Prostate gland (tissue), 2 donors: ENCODE measurements around the gene BBIP1. TPM values are rescaled to one million over a fixed set of nuclear protein-coding genes. Genes with fewer than 3 reads are reported as not detected.

Source experiments
- DNase-seq: peaks from one replicate; pipeline ENCODE4 v3.0.0-alpha.2; 2019; ENCODE audit warnings: low spot score
- H3K27ac ChIP-seq, 2 donors: fragments of 200-600 bp; sonication (generic); 2 replicates each; pipeline ENCODE4 v1.5.1; 2017 to 2019
- H3K27me3 ChIP-seq: fragments of 200-600 bp; sonication (generic); replicated peaks from 2 replicates; pipeline ENCODE4 v1.5.1; 2019; ENCODE audit not compliant: insufficient read depth
- H3K36me3 ChIP-seq, 2 donors: fragments of 200-600 bp; sonication (generic); 1 replicate in 1 of 2; 2 replicates in 1 of 2; pipeline versions ENCODE4 v1.5.1 to v1.8.1; 2017 to 2019
- H3K4me1 ChIP-seq: fragments of 200-600 bp; sonication (generic); replicated peaks from 2 replicates; pipeline ENCODE4 v1.5.1; 2019
- H3K4me3 ChIP-seq, 2 donors: fragments of 200-600 bp; sonication (generic); 2 replicates each; pipeline ENCODE4 v1.5.1; 2017 to 2019
- H3K9me3 ChIP-seq: fragments of 200-600 bp; sonication (generic); 2 replicates; pipeline ENCODE4 v1.5.1; 2017
- POLR2A ChIP-seq: fragments of 450-650 bp; IDR thresholded peaks from one replicate; pipeline ENCODE4 v1.6.1; 2016; ENCODE audit warnings: antibody characterized with exemption, mild to moderate bottlenecking
- POLR2AphosphoS5 ChIP-seq: sonication (generic); formaldehyde crosslinking; IDR thresholded peaks from one replicate; pipeline ENCODE4 v1.6.1; 2017; ENCODE audit warnings: antibody characterized with exemption
- WGBS: methylation state at CpG from one replicate; pipeline ENCODE4 v1.1.5; 2018; 5-methylcytosine and 5-hydroxymethylcytosine counted together
- intact Hi-C: fragments of 100-400 bp; cut with DNase I; formaldehyde crosslinking; loops from one replicate; pipeline ENCODE4 v1.14.2; 2022
- total RNA-seq, 2 donors: library from RNA; depleted of rRNA; stranded (reverse); fragments of >200 nt; gene quantifications; one replicate each; pipeline ENCODE4 v1.1.0, GENCODE V29; 2016
- TF ChIP-seq, protein P1 (sequence below), 4 experiments: fragments of 200-600 bp in 2 of 4; fragments of 450-650 bp in 2 of 4; sonication (generic) in 2 of 4; IDR thresholded peaks; 1 replicate in 3 of 4; 2 replicates in 1 of 4; pipeline ENCODE4 v1.5.1; 2016 to 2019; ENCODE audit warnings: antibody characterized with exemption in 4 of 4, mild to moderate bottlenecking in 2 of 4, moderate library complexity in 2 of 4

Gene BBIP1
- total RNA-seq, 2 donors from 2014 or later = 18.8 to 20.9 TPM

GRCh38 chr10:110852255-110852896, 66.6 kb downstream of the BBIP1 start:
- H3K36me3 ChIP-seq = no peaks in the 10 kb centered on the region
- H3K4me1 ChIP-seq = no peaks in the 10 kb centered on the region
- no peak overlapping the region for H3K4me3 ChIP-seq
- no peak overlapping the region for H3K27ac ChIP-seq
- no peaks in the 10 kb centered on the region for H3K27me3 ChIP-seq
- TF ChIP-seq POLR2A = no peak
- TF ChIP-seq, protein P1, sequence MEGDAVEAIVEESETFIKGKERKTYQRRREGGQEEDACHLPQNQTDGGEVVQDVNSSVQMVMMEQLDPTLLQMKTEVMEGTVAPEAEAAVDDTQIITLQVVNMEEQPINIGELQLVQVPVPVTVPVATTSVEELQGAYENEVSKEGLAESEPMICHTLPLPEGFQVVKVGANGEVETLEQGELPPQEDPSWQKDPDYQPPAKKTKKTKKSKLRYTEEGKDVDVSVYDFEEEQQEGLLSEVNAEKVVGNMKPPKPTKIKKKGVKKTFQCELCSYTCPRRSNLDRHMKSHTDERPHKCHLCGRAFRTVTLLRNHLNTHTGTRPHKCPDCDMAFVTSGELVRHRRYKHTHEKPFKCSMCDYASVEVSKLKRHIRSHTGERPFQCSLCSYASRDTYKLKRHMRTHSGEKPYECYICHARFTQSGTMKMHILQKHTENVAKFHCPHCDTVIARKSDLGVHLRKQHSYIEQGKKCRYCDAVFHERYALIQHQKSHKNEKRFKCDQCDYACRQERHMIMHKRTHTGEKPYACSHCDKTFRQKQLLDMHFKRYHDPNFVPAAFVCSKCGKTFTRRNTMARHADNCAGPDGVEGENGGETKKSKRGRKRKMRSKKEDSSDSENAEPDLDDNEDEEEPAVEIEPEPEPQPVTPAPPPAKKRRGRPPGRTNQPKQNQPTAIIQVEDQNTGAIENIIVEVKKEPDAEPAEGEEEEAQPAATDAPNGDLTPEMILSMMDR (IDR thresholded peaks at IDR 0.05) = no peak
- no peak for TF ChIP-seq POLR2AphosphoS5
- DNase-seq = no peak
- WGBS = 77% methylated on average over 7 of the region's 7 CpGs
- intact Hi-C loops = no loop called here
- H3K9me3 ChIP-seq = no peaks in the 10 kb centered on the region

- Histone ChIP-seq H3K27ac (no peak overlapping the region), H3K36me3 (no peaks in the 10 kb centered on the region), H3K4me1 (no peaks in the 10 kb centered on the region), H3K4me3 (no peak overlapping the region), H3K9me3 (no peaks in the 10 kb centered on the region), H3K27me3 (no peaks in the 10 kb centered on the region)
- DNase-seq = no peak
- intact Hi-C loops = no loop called here
- TF ChIP-seq, protein P1 (IDR thresholded peaks at IDR 0.05) = no peak
- TF ChIP-seq POLR2AphosphoS5 (no peak), POLR2A (no peak)
- WGBS = 49% methylated on average over 8 of the region's 8 CpGs
Observed at GRCh38 chr10:110851020-110851612, 67.9 kb downstream of the BBIP1 start.

DNA sequence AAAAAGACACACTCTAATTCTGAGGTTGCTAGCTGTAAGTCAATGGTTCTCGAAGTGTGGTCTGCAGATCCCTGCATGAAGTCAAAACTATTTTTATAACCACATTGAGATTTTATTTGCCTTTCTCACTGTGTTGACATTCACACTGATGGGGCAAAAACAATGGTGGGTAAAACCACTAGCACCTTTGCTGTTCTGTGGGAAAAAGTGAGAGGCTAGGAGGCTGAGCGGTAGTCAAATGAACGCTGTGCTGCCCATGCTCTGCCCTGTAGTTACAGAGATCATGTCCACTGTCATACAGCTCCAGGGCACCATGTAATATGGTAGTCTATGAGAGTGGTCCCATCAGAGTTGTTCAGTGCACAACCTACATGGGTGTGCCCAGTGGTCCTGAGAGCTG, 68.9 kb downstream of the BBIP1 start:
- Histone ChIP-seq H3K9me3 (no peaks in the 10 kb centered on the region), H3K27ac (no peak overlapping the region), H3K4me3 (no peak overlapping the region), H3K4me1 (peaks cover 4% of the 10 kb centered on the region), H3K27me3 (no peaks in the 10 kb centered on the region), H3K36me3 (no peaks in the 10 kb centered on the region)
- TF ChIP-seq POLR2AphosphoS5 = no peak
- TF ChIP-seq, protein P1 (IDR thresholded peaks at IDR 0.05) = no peak
- TF ChIP-seq POLR2A = no peak
- 97% methylated on average over 3 of the region's 3 CpGs for WGBS
- DNase-seq = no peak
- intact Hi-C loops = no loop called here

Other genes with a start within 250 kb of the BBIP1 start
- gene PDCD4, start 47.3 kb downstream of the BBIP1 start, total RNA-seq = 100 to 1,000 TPM; 104 to 120 TPM
- 10 to 100 TPM; 31.3 to 56.1 TPM for gene SHOC2, start 424 bp upstream of the BBIP1 start, total RNA-seq
- gene ADRA2A, start 157.8 kb upstream of the BBIP1 start, total RNA-seq = 10 to 100 TPM in 1 of 2 donors, under 1 TPM in 1; 0.41 to 12.3 TPM